H9 (cell line): ENCODE results near the gene CMTM4. TPM values are rescaled to one million over a fixed set of nuclear protein-coding genes. Genes with fewer than 3 reads are reported as not detected.

Experiments
- DNase-seq: peaks from one replicate; pipeline ENCODE4 v3.0.0-alpha.2; 2017
- H2AFZ ChIP-seq: one replicate; pipeline ENCODE4 v1.6.1; 2013; ENCODE audit warnings: mild to moderate bottlenecking, low read length, control low read depth, moderate library complexity
- H2AK5ac ChIP-seq: 2 replicates; pipeline ENCODE4 v1.6.1; 2013; ENCODE audit warnings: low read length, control low read depth, mixed read lengths; ENCODE audit not compliant: insufficient read length
- H2BK120ac ChIP-seq: one replicate; pipeline ENCODE4 v1.6.1; 2013; ENCODE audit warnings: low read depth, mild to moderate bottlenecking, low read length, control low read depth, inconsistent platforms; ENCODE audit not compliant: poor library complexity, severe bottlenecking
- H2BK12ac ChIP-seq: 2 replicates; pipeline ENCODE4 v1.6.1; 2013; ENCODE audit warnings: low read length, control low read depth, mixed read lengths, low read depth; ENCODE audit not compliant: insufficient read length
- H2BK15ac ChIP-seq: 2 replicates; pipeline ENCODE4 v1.6.1; 2013; ENCODE audit warnings: low read depth, low read length, control low read depth
- H2BK20ac ChIP-seq: one replicate; pipeline ENCODE4 v1.6.1; 2013; ENCODE audit warnings: low read depth, mild to moderate bottlenecking, low read length, control low read depth, inconsistent platforms; ENCODE audit not compliant: poor library complexity, severe bottlenecking
- H2BK5ac ChIP-seq: 2 replicates; pipeline ENCODE4 v1.6.1; 2013; ENCODE audit warnings: low read length, control low read depth, mixed read lengths; ENCODE audit not compliant: insufficient read length
- H3K14ac ChIP-seq: 2 replicates; pipeline ENCODE4 v1.6.1; 2013; ENCODE audit warnings: low read length, control low read depth; ENCODE audit not compliant: insufficient read depth
- H3K18ac ChIP-seq: 2 replicates; pipeline ENCODE4 v1.6.1; 2013; ENCODE audit warnings: low read depth, mild to moderate bottlenecking, mixed read lengths, low read length, control low read depth; ENCODE audit not compliant: insufficient read length
- H3K23ac ChIP-seq: 2 replicates; pipeline ENCODE4 v1.6.1; 2013; ENCODE audit warnings: low read length, control low read depth, mixed read lengths, low read depth; ENCODE audit not compliant: insufficient read length
- H3K23me2 ChIP-seq: 2 replicates; pipeline ENCODE4 v1.6.1; 2013; ENCODE audit warnings: low read depth, mild to moderate bottlenecking, mixed read lengths, low read length, control low read depth; ENCODE audit not compliant: insufficient read length, poor library complexity, severe bottlenecking
- H3K27ac ChIP-seq: 2 replicates; pipeline ENCODE4 v1.5.1; 2013; ENCODE audit warnings: low read length, control low read depth, mixed read lengths, low read depth; ENCODE audit not compliant: insufficient read length
- H3K27me3 ChIP-seq: 2 replicates; pipeline ENCODE4 v1.6.1; 2013; ENCODE audit warnings: low read length, control low read depth, inconsistent platforms; ENCODE audit not compliant: insufficient read depth
- H3K4ac ChIP-seq: 2 replicates; pipeline ENCODE4 v1.6.1; 2013; ENCODE audit warnings: low read depth, mild to moderate bottlenecking, control low read depth, inconsistent platforms, low read length, moderate library complexity
- H3K4me1 ChIP-seq: 2 replicates; pipeline ENCODE4 v1.6.1; 2013; ENCODE audit warnings: low read length, control low read depth, inconsistent platforms; ENCODE audit not compliant: insufficient read depth
- H3K4me2 ChIP-seq: 2 replicates; pipeline ENCODE4 v1.6.1; 2013; ENCODE audit warnings: low read length, control low read depth, mixed read lengths; ENCODE audit not compliant: insufficient read length, insufficient read depth
- H3K56ac ChIP-seq: 2 replicates; pipeline ENCODE4 v1.6.1; 2013; ENCODE audit warnings: low read depth, mild to moderate bottlenecking, mixed read lengths, low read length, control low read depth; ENCODE audit not compliant: insufficient read length
- H3K79me1 ChIP-seq: 2 replicates; pipeline ENCODE4 v1.6.1; 2013; ENCODE audit warnings: low read depth, mild to moderate bottlenecking, moderate library complexity, low read length, control low read depth, inconsistent platforms; ENCODE audit not compliant: insufficient read depth, poor library complexity, severe bottlenecking
- H3K79me2 ChIP-seq: 2 replicates; pipeline ENCODE4 v1.6.1; 2013; ENCODE audit warnings: low read length, control low read depth, inconsistent platforms; ENCODE audit not compliant: insufficient read depth
- H3K9ac ChIP-seq: 2 replicates; pipeline ENCODE4 v1.6.1; 2013; ENCODE audit warnings: low read length, control low read depth, mixed read lengths; ENCODE audit not compliant: insufficient read length; ENCODE audit errors: extremely low read depth
- H3K9me3 ChIP-seq: one replicate; pipeline ENCODE4 v1.6.1; 2013; ENCODE audit warnings: low read depth, low read length, inconsistent platforms; ENCODE audit not compliant: control insufficient read depth
- H3T11ph ChIP-seq: one replicate; pipeline ENCODE4 v1.6.1; 2013; ENCODE audit warnings: mild to moderate bottlenecking, low read length, control low read depth, inconsistent platforms
- H4K20me1 ChIP-seq: one replicate; pipeline ENCODE4 v1.6.1; 2013; ENCODE audit not compliant: control insufficient read depth, insufficient read length, insufficient read depth
- H4K5ac ChIP-seq: 2 replicates; pipeline ENCODE4 v1.6.1; 2013; ENCODE audit warnings: low read depth, mild to moderate bottlenecking, mixed read lengths, low read length, control low read depth; ENCODE audit not compliant: insufficient read length
- H4K8ac ChIP-seq: replicated peaks from 2 replicates; pipeline ENCODE4 v1.6.1; 2013; ENCODE audit warnings: low read length, control low read depth, mixed read lengths, low read depth; ENCODE audit not compliant: insufficient read length
- H4K91ac ChIP-seq: 2 replicates; pipeline ENCODE4 v1.6.1; 2013; ENCODE audit warnings: low read depth, mild to moderate bottlenecking, moderate library complexity, mixed read lengths, low read length, control low read depth; ENCODE audit not compliant: insufficient read length
- H3K27ac Mint-ChIP-seq, 3 experiments: 2 replicates in 2 of 3; 3 replicates in 1 of 3; pipeline ENCODE4 v1.8.0; 2020 to 2021; ENCODE audit warnings: mixed read lengths in 3 of 3, mild to moderate bottlenecking in 1 of 3, moderate library complexity in 1 of 3
- H3K27me3 Mint-ChIP-seq: 2 replicates; pipeline ENCODE4 v1.8.0; 2021; ENCODE audit warnings: low read depth, mild to moderate bottlenecking, moderate library complexity, mixed read lengths
- H3K36me3 Mint-ChIP-seq, 3 experiments: 2 replicates in 2 of 3; 3 replicates in 1 of 3; pipeline ENCODE4 v1.8.0; 2020 to 2021; ENCODE audit warnings: low read depth in 3 of 3, mixed read lengths in 3 of 3; ENCODE audit not compliant: insufficient read depth in 1 of 3
- H3K4me1 Mint-ChIP-seq, 2 experiments: 2 replicates each; pipeline ENCODE4 v1.8.0; 2020; ENCODE audit warnings: mixed read lengths in 2 of 2
- H3K4me3 Mint-ChIP-seq, 2 experiments: 2 replicates in 1 of 2; 3 replicates in 1 of 2; pipeline ENCODE4 v1.8.0; 2020 to 2021; ENCODE audit warnings: mild to moderate bottlenecking in 2 of 2, mixed read lengths in 2 of 2, moderate library complexity in 1 of 2
- H3K9me3 Mint-ChIP-seq, 2 experiments: 2 replicates in 1 of 2; 3 replicates in 1 of 2; pipeline ENCODE4 v1.8.0; 2020; ENCODE audit warnings: mild to moderate bottlenecking in 2 of 2, mixed read lengths in 2 of 2, moderate library complexity in 1 of 2
- WGBS: extraction: QIAGEN DNeasy Blood & Tissue Kit; methylation state at CpG from one replicate; pipeline ENCODE4 v1.1.7; 2013; ENCODE audit warnings: missing lambda C conversion rate, low lambda C conversion rate, mixed read lengths; ENCODE audit not compliant: insufficient read length; ENCODE audit errors: extremely low coverage; 5-methylcytosine and 5-hydroxymethylcytosine counted together
- total RNA-seq: library from RNA; stranded (reverse); gene quantifications from 2 replicates; pipeline ENCODE4 v1.2.1, GENCODE V29; 2021
- TF ChIP-seq, protein P1 (sequence below): fragments of 200-600 bp; sonication (generic); conservative IDR thresholded peaks from 3 replicates; pipeline ENCODE4 v1.8.0; 2021; ENCODE audit warnings: antibody characterized with exemption, mild to moderate bottlenecking

The CMTM4 gene
- total RNA-seq, 1 experiment from 2014 or later, result 40.5 TPM

DNA sequence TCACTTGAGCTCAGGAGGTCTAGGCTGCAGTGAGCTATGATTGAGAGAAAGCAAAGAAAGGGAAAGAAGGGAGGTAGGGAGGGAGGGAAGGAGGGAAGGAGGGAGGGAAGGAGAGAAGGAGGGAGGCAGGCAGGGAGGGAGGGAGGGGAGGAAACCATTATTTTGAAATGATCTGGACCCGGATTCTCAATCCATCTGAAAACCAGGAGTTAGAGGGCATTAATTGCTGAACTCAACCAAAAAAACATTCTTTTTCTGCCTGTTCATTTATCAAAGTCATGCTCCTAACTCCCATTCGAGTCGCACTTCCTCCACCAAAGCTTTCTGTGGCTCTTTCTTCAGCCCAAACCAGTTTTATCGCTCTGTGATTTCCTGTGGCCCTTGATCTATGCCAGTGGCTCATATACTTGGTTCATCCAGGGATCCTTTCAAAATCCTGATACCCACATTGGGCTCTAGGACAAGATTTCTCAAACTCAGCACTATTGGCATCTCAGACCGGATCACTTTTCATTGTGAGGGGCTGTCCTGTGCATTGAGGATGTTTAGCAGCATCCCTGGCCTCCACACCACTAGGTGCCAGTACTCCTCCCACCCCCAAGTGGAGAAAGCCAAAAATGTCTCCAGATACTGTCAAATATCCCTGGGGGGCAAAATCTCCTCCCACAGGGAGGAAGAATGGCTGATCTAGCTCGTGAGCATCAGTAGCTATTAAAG, 38.2 kb downstream of the CMTM4 start:
- Histone ChIP-seq H3K4me1 (peaks cover 2% of the 10 kb centered on the region; the same call in 1 of the 2 replicates), H3K23me2 (no peaks in the 10 kb centered on the region), H3K9ac (no peak overlapping the region), H3K4me2 (no peak overlapping the region), H2BK15ac (no peak overlapping the region), H2AFZ (no peak overlapping the region), H3K79me2 (peaks cover 4% of the 10 kb centered on the region; the same call in 1 of the 2 replicates), H3K9me3 (no peaks in the 10 kb centered on the region), H2BK120ac (no peak overlapping the region), H4K20me1 (no peaks in the 10 kb centered on the region), H4K8ac (no peak overlapping the region), H2BK5ac (no peak overlapping the region), H4K5ac (no peak overlapping the region), H2AK5ac (no peak overlapping the region), H3K27ac (no peak overlapping the region), H3K23ac (no peak overlapping the region), H2BK20ac (no peak overlapping the region), H3K18ac (no peak overlapping the region), H3K27me3 (no peaks in the 10 kb centered on the region), H3K4ac (no peak overlapping the region), H2BK12ac (no peak overlapping the region), H3K79me1 (peaks cover 5% of the 10 kb centered on the region), H3K56ac (no peak overlapping the region), H4K91ac (no peak overlapping the region), H3T11ph (no peak overlapping the region), H3K14ac (no peak overlapping the region)
- Mint-ChIP-seq H3K27ac (peak overlapping the region in 1 of 3 experiments; percentile 49; a peak in 1 of 7 replicates), H3K36me3 (no peaks in the 10 kb centered on the region), H3K4me1 (peaks cover 24 to 32% of the 10 kb centered on the region in 2 experiments), H3K9me3 (no peaks in the 10 kb centered on the region), H3K4me3 (no peak overlapping the region; a peak in 1 of 5 replicates), H3K27me3 (no peaks in the 10 kb centered on the region)
- TF ChIP-seq, protein P1, sequence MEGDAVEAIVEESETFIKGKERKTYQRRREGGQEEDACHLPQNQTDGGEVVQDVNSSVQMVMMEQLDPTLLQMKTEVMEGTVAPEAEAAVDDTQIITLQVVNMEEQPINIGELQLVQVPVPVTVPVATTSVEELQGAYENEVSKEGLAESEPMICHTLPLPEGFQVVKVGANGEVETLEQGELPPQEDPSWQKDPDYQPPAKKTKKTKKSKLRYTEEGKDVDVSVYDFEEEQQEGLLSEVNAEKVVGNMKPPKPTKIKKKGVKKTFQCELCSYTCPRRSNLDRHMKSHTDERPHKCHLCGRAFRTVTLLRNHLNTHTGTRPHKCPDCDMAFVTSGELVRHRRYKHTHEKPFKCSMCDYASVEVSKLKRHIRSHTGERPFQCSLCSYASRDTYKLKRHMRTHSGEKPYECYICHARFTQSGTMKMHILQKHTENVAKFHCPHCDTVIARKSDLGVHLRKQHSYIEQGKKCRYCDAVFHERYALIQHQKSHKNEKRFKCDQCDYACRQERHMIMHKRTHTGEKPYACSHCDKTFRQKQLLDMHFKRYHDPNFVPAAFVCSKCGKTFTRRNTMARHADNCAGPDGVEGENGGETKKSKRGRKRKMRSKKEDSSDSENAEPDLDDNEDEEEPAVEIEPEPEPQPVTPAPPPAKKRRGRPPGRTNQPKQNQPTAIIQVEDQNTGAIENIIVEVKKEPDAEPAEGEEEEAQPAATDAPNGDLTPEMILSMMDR, result peak; percentile 24; the same call in 2 of the 3 replicates
- no peak for DNase-seq
- WGBS, result no CpG with 5 or more reads among the region's 6 CpGs
